HG02840 (cell line): ENCODE results near the gene PRKCB.
"Not testable (repeated sequence)": the region's sequence is repeated elsewhere in the genome, so short reads cannot be mapped to it uniquely, and the experiment has no call there.

Experiments used
- ATAC-seq: cut with Tn5 transposase; IDR thresholded peaks from one replicate; pipeline ENCODE4 v1.9.1; 2021; ENCODE audit warnings: mild to moderate bottlenecking, moderate library complexity, moderate number of reproducible peaks; ENCODE audit not compliant: unreplicated experiment, low FRiP score

Gene PRKCB

DNA sequence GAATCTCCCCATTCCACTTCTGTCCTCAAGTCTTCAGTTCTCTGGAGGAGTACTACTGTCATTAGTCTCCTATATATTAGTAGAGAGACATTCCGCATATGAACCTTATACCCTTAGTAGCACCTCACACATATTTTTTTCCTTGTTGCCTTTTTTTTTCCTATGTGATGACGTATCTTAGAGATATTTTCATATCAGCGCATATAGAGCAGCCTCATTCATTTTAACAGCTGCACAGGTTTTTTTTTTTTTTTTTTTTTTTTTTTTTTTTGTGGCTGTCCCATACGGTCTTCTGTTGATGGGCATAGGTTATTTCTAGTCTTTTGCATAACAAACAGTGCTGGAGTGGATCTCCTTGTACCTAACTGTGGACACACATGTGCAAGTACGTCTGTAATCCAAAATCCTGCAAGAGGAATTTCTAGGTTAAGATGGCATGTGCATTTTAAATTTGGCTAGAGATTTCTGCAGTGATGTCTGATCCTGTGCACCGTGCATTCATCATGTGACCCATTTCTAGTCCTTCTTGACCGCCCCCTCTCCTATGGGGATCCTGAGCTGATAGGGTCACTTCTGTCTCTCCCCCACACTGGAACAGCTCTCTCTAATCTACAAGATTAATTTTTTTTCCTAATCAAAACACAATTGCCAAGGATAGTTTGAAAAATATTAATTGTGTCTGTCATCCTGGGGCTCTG lies 64.8 kb downstream of the PRKCB start:
- ATAC-seq = no peak

DNA sequence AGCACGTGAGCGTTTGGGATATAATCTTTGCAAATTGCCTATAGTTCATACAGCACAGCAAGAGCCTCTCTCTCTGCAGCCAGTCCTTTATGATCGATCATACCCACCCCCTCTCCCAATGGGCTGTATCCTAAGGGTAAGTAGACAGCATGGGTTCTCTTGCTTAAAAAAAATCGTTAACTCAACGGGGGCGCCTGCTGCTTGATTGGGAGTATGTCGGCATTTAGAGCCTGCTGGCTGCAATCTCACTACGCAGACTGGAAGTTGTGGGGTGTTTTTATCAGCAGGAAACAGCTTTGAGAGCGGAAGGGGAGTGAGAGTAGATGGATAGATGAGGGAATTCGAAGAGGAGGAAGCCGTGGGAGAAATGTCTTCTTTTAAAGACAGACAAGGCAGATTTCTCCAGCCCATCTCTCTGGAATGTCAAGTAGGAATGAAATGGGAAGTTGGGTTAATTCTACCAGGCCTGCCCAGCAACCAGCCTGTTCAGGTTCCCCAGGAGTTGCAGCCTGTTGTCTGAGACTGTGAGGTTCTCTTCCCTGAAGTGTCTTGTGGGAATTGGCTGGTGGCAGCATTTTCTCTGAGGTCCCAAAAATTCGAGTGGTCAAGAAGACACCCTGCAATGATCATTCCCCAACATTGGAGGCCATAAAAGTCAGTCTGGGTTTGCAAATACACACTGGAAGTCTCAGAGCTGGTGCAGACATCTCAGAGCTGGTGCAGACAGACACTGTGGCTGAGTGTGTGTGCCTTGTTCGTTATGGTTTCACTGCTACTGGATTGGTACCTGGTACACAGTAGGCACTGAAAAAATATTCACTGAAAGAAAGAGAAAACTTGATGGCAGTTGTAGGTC lies 65.6 kb downstream of the PRKCB start:
- ATAC-seq = no peak

DNA sequence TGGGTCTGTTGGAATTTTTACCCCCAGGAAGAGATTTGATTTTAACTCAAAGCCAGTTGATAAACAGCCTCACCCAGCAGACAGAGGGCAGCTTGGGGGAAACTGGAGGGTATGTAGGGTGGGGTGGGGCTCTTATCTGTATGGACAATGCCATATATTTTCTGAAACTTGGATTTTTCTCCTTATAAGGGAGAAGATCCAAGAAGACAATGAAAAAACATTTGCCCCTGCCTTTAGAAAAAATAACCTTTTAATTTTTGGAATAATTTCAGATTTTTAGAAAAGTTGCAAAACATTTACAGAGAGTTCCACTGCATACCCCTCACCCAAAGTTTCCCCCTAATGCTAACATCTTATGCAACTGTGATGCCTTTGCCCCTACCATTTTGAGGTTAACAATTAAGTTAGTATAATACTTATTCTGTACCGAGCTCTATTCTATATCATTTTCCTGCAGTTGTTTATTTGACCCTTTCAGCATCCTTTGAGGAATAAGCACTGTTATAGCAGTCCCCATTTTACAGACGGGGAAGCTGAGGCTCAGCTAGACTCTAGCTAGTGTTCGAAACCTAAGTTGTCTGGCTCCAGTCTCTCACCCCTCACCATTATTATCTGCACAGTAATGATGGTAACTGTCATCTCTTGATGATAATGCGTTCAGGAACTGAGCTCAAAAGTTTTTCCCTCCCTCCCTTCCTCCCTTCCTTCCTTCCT lies 66.4 kb downstream of the PRKCB start:
- no peak for ATAC-seq

DNA sequence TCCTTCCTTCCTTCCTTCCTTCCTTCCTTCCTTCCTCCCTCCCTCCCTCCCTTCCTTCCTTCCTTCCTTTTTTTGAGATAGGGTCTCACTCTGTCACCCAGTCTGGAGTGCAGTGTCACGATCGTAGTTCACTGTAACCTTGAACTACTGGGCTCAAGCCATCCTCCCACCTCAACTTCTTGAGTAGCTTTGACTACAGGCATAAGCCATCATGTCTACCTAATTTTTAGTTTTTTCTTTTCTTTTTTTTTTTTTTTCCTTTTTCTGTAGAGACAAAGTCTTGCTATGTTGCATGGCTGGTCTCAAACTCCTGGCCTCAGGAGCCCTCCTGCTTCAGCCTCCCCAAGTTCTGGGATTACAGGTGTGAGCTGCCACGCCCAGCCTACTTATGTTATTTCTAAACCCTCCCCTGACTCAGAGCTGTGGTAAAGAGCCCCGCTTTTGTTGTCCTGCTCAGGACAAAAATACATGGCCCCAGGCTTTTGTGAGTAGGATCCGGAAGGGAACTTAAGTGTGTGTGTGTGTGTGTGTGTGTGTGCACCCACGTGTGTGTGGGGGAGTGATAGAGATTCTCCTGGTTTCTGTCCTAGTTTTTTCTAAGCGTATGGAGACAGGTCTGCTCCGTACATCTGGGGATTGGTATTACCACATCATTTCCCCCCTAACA lies 67.1 kb downstream of the PRKCB start:
- no peak for ATAC-seq

DNA sequence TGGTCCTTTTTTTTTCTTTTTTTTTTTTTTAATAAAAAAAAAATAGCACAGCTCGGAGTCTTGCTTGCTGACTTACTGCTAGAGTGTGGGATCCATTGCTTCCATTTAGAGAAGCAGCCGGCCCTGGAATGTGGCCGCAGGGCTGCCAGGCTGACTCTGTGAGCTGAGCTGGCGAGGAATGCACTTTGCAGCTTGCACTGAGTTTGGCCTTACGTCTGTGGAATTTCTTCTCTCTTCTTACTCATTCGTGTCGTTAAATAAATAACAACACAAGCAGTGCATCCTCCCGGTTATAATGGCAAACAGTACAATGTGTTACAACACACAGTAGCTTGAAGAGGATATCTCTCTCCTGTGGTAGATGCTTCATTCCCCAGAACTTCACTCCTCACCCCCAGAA lies 69.2 kb downstream of the PRKCB start:
- ATAC-seq = no peak

DNA sequence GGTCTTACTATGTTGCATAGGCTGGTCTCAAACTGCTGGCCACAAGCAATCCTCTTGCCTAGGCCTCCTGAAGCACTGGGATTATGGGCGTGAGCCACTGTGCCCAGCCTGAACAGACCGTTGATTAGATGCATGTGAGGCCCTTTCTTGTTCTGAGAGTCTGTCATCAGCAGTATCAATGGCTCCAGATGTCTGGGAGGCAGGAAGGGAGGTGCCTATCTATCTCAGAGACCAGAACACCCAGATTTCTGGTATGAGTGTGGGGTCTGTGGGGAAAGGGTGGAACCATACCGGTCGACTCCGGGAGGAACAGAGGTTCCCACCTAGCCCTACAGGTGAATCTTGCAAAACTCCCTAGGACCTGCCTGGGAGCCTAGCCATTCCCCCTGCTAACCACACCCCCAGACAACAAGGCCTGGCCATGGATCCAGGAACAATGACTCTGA lies 71.7 kb downstream of the PRKCB start:
- no peak for ATAC-seq

DNA sequence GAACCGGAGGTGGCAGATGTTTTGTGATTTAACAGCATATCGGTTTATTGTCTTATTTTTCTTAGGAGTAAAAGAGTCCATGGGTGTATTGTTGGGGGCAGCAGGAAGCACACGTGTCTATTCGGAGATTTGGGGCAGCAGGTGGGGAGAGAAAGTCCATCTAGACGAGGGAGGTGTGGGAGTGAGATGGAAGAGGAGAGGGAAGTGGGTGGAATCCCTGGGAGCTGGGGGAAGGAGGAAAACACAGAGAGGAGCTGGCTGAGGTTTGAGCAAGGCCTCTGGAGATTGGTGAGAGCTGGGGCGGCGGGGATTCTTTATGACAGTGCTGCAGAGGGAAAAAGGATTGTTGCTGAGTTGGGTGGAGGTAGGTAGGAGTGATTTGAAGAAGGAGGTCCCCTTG lies 72.1 kb downstream of the PRKCB start:
- no peak for ATAC-seq

DNA sequence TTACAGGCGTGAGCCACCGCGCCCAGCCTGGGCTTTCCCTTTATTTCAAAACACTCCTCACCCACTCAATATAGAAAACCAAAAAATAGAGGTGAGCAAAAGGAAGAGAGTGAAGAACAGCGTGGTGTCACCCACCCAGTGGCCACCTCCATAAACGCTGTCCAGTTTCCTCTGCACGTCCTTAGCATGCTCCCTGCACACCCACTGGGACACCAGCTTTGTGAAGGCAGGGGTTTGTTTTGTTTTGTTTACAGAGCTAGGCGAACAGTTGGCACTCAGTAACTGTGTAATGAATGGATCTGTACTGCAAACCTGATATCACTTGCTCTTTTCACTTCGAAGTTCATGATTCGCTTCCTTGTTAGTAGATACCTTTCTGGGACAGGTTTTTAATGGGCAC lies 73.0 kb downstream of the PRKCB start:
- ATAC-seq = no peak

DNA sequence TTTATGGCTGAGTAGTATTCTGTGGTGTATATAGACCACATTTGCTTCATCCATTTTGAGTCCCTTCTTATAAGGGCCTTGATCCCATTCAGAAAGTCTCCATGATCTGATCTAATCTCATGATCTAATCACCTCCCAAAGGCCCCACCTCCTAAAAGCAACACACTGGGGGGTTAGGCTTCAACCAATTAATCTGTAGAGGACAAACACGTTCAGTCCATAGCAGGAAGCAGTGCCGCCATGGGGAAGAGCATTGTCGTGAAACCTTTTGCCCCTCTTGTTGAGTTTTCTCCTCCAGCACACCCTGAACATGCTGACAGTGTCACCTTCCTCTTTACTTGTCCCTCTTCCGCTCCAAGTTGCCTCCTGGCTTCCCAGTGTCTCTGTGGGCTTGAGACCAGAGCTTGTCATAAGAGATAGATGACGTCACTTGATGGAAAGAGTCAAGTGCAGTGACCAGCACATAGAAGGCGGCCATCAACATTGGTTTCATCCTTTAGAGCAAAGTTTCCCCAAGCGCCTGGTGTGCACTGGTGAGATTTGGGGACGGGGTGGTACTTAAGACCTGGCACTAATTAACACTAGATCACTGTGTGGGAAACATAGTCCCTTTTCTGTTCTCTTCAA lies 74.1 kb downstream of the PRKCB start:
- no peak for ATAC-seq

DNA sequence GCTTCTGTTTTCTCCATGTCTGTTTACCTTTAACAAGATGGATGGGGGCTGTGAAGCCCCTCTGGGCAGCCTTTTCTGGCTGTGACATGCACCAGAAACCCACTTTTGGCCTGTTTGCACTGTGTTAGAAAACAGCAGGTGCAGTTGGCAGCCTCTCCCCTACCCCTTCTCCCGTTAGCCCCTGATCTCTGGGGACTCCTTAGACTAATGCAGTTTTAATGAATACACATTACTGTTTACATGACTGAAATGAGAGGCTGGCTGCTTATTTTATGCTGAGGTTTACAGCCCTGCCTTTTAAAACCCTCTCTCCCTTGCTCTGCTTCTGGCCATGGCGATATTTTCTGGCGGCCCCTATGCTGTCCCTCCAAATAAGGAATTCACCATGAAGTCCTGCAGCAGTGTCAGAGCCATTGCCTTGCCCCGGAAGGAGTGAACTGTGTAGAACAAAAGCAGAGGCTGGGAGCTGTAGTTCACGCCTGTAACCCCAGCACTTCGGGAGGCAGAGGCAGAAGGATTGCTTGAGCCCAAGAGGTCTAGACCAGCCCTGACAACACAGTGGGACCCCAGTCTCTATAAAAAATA lies 79.3 kb downstream of the PRKCB start:
- no peak for ATAC-seq

DNA sequence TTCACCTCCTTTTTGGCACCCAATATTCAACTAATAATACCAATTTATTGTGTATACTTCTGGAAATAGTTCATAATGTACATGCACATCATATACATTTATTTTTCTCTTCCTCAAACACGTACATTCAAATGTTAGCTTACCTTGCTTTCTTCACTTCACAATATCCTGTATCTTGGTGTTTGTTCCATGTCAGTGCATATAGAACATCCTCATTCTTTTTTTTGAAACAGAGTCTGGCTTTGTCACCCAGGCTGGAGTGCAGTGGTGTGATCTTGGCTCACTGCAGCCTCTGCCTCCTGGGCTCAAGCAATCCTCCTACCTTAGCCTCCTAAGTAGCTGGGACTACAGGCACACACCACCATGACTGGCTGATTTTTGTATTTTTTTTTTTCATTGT lies 80.8 kb downstream of the PRKCB start:
- ATAC-seq = not testable (repeated sequence)

DNA sequence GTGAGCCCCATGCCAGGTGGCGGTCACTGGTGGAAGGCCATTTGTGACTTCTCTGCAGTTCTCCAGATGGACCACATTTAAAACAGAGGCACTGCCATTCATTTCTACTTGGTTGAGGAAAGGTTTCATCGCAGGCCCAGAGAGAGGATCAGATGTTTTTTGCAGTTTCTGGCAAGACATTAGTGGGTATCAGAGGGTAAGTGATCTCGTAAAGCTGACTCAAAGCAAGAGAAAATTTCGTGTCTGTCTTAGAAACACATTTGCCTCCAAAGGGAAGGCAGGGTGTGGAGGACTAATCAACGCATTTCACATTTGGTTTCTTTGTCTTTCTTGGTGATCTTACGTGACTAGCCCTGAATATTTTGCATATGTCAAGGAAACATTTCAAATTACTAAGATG lies 81.8 kb downstream of the PRKCB start:
- no peak for ATAC-seq

DNA sequence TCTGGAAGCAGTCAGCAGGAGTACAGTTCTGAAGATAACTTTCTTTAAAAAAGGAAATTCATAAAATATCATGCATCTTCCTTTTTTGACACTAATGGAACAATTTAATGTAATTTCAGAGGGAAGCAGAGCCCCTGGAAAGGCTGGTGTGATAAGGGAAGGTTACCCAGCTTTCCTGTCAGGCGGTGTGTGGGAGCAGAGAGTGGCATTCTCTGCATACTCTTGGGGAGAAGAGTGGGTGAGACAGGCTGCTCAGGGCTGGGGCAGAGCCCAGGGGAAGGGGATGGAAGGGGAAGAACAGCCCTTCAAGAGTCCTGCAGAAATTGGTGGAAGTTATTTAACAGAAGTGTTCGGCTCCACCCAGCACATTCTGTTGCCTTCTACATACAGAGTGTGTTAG lies 84.7 kb downstream of the PRKCB start:
- no peak for ATAC-seq

DNA sequence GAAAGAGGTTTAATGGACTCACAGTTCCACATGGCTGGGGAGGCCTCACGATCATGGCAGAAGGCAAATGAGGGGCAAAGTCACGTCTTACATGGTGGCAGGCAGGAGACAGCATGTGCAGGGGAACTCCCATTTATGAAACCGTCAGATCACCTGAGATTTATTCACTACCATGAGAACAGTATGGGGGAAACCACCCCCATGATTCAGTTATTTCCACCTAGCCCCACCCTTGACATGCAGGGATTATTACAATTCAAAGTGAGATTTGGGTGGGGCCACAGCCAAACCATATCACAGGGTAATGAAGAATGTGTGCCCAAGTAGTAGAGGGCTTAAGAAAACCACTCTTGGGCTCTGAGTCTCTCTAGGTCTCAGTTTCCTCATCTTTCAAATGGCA lies 85.1 kb downstream of the PRKCB start:
- no peak for ATAC-seq

DNA sequence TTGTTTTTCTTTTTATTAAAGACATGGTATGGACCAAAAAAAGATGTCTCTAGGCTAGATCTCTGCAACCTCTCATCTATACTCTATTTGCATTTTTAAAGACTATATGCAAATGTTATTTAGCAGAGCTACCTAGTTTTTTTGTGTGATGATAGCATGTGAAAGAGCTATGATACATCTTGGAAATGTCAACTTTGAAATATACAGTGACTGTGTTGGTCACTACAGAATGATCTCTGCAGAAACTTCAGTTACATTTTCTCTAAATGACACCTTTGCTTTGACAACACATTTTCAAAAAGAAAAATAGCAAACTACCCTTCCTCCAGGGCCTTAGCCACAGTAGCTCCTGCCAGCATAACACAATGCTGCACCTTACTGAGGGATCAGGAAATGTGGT lies 86.6 kb downstream of the PRKCB start:
- ATAC-seq = no peak

DNA sequence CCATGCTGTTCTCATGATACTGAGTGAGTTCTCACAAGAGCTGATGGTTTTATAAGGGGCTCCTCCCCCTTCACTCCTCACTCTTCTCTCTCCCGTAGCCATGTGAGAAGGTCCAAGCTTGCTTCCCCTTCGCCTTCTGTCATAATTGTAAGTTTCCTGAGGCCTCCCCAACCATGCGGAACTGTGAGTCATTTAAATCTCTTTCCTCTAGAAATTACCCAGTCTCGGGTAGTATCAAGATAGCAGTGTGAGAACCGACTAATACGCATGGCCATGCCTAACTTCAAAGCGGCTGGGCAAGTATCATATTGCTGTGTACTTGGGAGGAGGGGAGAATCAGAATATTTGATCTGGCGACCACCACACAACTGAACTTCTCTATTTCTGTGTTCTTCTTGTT lies 88.3 kb downstream of the PRKCB start:
- ATAC-seq = no peak

DNA sequence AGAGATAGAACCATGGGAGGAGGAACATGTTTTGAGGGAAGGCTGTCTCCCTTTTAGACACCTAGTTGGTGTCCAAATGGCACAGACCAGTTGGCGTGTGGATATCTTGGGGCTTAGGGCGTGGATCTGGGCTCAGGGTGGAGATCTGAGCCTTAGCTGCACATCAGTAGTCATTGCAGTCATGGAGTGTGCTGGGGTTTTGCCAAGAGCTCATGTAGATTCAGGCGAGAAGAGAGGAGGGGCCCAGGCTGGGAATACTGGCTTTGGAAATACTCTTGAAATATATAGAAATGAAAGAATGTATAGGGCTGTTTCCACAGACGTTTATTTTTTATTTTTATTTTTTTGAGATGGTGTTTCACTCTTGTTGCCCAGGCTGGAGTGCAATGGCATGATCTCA lies 92.0 kb downstream of the PRKCB start:
- ATAC-seq = no peak

DNA sequence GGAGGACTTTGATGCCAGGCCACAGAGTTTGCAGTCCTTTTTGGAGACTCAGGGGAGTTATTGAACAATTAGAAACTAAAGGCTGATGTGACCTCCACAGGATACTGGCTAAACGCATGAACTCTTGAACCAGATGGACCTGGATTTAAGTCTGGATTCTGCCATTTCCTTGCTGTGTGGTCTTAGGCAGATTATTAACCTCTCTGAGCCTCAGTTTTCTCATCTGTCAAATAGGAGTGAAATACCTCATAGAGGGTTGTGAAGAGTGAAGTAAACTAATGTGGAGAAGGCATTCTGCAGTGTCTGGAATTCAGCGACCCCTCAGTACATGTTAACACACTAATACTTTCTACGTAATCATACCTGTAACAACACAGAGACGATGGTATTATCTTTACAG lies 93.5 kb downstream of the PRKCB start:
- no peak for ATAC-seq

DNA sequence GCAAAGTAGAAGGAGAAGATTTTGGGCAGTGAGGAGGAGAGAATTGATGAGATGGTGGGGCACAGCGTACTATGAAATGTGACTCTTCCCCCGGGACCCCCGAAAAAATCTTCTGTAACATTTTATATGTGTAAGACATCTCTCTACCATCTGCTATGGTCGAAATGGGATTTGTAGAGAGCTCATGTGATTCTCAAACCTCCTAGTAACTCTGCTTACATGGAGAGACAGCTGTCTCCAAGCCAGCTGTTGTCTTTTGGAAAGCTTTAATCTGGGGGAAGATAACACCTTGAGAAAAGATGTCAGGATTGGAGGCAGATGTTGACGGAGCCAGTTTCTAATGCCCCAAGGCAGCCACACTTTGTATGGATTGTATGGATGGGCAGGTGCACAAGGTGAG lies 94.1 kb downstream of the PRKCB start:
- no peak for ATAC-seq

DNA sequence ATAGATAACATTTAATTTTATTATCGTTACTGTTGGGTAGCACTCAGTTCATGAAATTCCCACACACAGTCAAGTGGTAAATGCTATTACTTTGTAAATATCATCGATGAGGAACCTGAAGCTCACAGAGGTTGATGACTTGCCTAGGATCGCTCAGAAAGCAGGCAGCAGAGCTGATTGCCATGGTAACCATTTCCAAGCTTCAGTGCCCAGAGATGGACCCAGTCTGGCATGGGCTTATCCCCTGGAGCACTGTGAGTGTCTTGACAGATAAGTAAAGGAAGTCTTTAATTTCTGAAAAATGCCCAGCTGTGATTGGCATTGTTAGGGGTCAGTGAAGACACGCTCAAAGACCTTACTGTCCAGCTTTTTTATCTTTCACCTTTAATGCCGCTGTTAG lies 95.0 kb downstream of the PRKCB start:
- no peak for ATAC-seq
